Measurements from ENCODE around the gene ANO10.

ANO10 gene

GRCh38 chr3:43378066-43378935 is 243.5 kb downstream of the ANO10 start:
- no peak overlapping the region for H3K27ac ChIP-seq (ENCODE audit: low read length)
- H3K9me3 ChIP-seq (ENCODE audit: control insufficient read depth, insufficient read depth, low read length): no peaks in the 10 kb centered on the region
- no peaks in the 10 kb centered on the region for H3K4me1 ChIP-seq (ENCODE audit: control insufficient read depth, insufficient read depth, low read length)
- H3K27me3 ChIP-seq (ENCODE audit: control insufficient read depth, insufficient read depth, low read length): no peaks in the 10 kb centered on the region
- H3K4me3 ChIP-seq (ENCODE audit: low read length): no peak overlapping the region
- no CpG with 5 or more reads among the region's 2 CpGs for WGBS (ENCODE audit: insufficient coverage, insufficient read length)
- DNase-seq (ENCODE audit: low read depth, low spot score): peak; percentile 39
- H3K36me3 ChIP-seq (ENCODE audit: control insufficient read depth, insufficient read depth, low read length): no peaks in the 10 kb centered on the region

GRCh38 chr3:43373560-43373928 is 248.3 kb downstream of the ANO10 start:
- DNase-seq (ENCODE audit: low read depth, low spot score): no peak
- no peak overlapping the region for H3K4me3 ChIP-seq (ENCODE audit: low read length)
- no peak overlapping the region for H3K27ac ChIP-seq (ENCODE audit: low read length)
- no peaks in the 10 kb centered on the region for H3K9me3 ChIP-seq (ENCODE audit: control insufficient read depth, insufficient read depth, low read length)
- WGBS (ENCODE audit: insufficient coverage, insufficient read length): no CpG with 5 or more reads among the region's 3 CpGs
- no peaks in the 10 kb centered on the region for H3K36me3 ChIP-seq (ENCODE audit: control insufficient read depth, insufficient read depth, low read length)
- H3K4me1 ChIP-seq (ENCODE audit: control insufficient read depth, insufficient read depth, low read length): peaks cover 6% of the 10 kb centered on the region; the same call in 1 of the 2 replicates
- no peaks in the 10 kb centered on the region for H3K27me3 ChIP-seq (ENCODE audit: control insufficient read depth, insufficient read depth, low read length)

- peak; percentile 22 for DNase-seq (ENCODE audit: low read depth, low spot score)
- no peak overlapping the region for H3K27ac ChIP-seq (ENCODE audit: low read length)
- H3K9me3 ChIP-seq (ENCODE audit: control insufficient read depth, insufficient read depth, low read length): no peaks in the 10 kb centered on the region
- H3K4me3 ChIP-seq (ENCODE audit: low read length): no peak overlapping the region
- no CpG with 5 or more reads among the region's 11 CpGs for WGBS (ENCODE audit: insufficient coverage, insufficient read length)
- H3K4me1 ChIP-seq (ENCODE audit: control insufficient read depth, insufficient read depth, low read length): peaks cover 6% of the 10 kb centered on the region; the same call in 1 of the 2 replicates
- H3K36me3 ChIP-seq (ENCODE audit: control insufficient read depth, insufficient read depth, low read length): no peaks in the 10 kb centered on the region
- no peaks in the 10 kb centered on the region for H3K27me3 ChIP-seq (ENCODE audit: control insufficient read depth, insufficient read depth, low read length)
These were observed 248.8 kb downstream of the ANO10 start for GRCh38 chr3:43372809-43373559.

GRCh38 chr3:43372007-43372740 is 249.6 kb downstream of the ANO10 start:
- no peaks in the 10 kb centered on the region for H3K36me3 ChIP-seq (ENCODE audit: control insufficient read depth, insufficient read depth, low read length)
- WGBS (ENCODE audit: insufficient coverage, insufficient read length): 100% methylated on average over 2 of the region's 10 CpGs
- no peaks in the 10 kb centered on the region for H3K9me3 ChIP-seq (ENCODE audit: control insufficient read depth, insufficient read depth, low read length)
- no peaks in the 10 kb centered on the region for H3K27me3 ChIP-seq (ENCODE audit: control insufficient read depth, insufficient read depth, low read length)
- no peak overlapping the region for H3K4me3 ChIP-seq (ENCODE audit: low read length)
- DNase-seq (ENCODE audit: low read depth, low spot score): no peak
- H3K27ac ChIP-seq (ENCODE audit: low read length): no peak overlapping the region
- peaks cover 6% of the 10 kb centered on the region; the same call in 1 of the 2 replicates for H3K4me1 ChIP-seq (ENCODE audit: control insufficient read depth, insufficient read depth, low read length)

GRCh38 chr3:43371494-43371893 is 250.3 kb downstream of the ANO10 start:
- DNase-seq (ENCODE audit: low read depth, low spot score): no peak
- H3K27me3 ChIP-seq (ENCODE audit: control insufficient read depth, insufficient read depth, low read length): no peaks in the 10 kb centered on the region
- H3K36me3 ChIP-seq (ENCODE audit: control insufficient read depth, insufficient read depth, low read length): no peaks in the 10 kb centered on the region
- peaks cover 6% of the 10 kb centered on the region; the same call in 1 of the 2 replicates for H3K4me1 ChIP-seq (ENCODE audit: control insufficient read depth, insufficient read depth, low read length)
- no peaks in the 10 kb centered on the region for H3K9me3 ChIP-seq (ENCODE audit: control insufficient read depth, insufficient read depth, low read length)
- no peak overlapping the region for H3K4me3 ChIP-seq (ENCODE audit: low read length)
- no peak overlapping the region for H3K27ac ChIP-seq (ENCODE audit: low read length)
- no CpG with 5 or more reads among the region's 3 CpGs for WGBS (ENCODE audit: insufficient coverage, insufficient read length)

- no CpG with 5 or more reads among the region's 6 CpGs for WGBS (ENCODE audit: insufficient coverage, insufficient read length)
- DNase-seq (ENCODE audit: low read depth, low spot score): no peak
- Histone ChIP-seq H3K4me1 (ENCODE audit: control insufficient read depth, insufficient read depth, low read length) (peaks cover 6% of the 10 kb centered on the region; the same call in 1 of the 2 replicates), H3K4me3 (ENCODE audit: low read length) (no peak overlapping the region), H3K9me3 (ENCODE audit: control insufficient read depth, insufficient read depth, low read length) (no peaks in the 10 kb centered on the region), H3K27me3 (ENCODE audit: control insufficient read depth, insufficient read depth, low read length) (no peaks in the 10 kb centered on the region), H3K27ac (ENCODE audit: low read length) (no peak overlapping the region), H3K36me3 (ENCODE audit: control insufficient read depth, insufficient read depth, low read length) (peaks cover 3% of the 10 kb centered on the region; the same call in 1 of the 2 replicates)
These were observed 251.4 kb downstream of the ANO10 start for GRCh38 chr3:43370293-43370980.

- no peak overlapping the region for H3K27ac ChIP-seq (ENCODE audit: low read length)
- peaks cover 3% of the 10 kb centered on the region; the same call in 1 of the 2 replicates for H3K36me3 ChIP-seq (ENCODE audit: control insufficient read depth, insufficient read depth, low read length)
- H3K9me3 ChIP-seq (ENCODE audit: control insufficient read depth, insufficient read depth, low read length): no peaks in the 10 kb centered on the region
- no peak for DNase-seq (ENCODE audit: low read depth, low spot score)
- no peaks in the 10 kb centered on the region for H3K27me3 ChIP-seq (ENCODE audit: control insufficient read depth, insufficient read depth, low read length)
- H3K4me1 ChIP-seq (ENCODE audit: control insufficient read depth, insufficient read depth, low read length): peaks cover 6% of the 10 kb centered on the region; the same call in 1 of the 2 replicates
- no CpG with 5 or more reads among the region's 8 CpGs for WGBS (ENCODE audit: insufficient coverage, insufficient read length)
- H3K4me3 ChIP-seq (ENCODE audit: low read length): no peak overlapping the region
These were observed 252.2 kb downstream of the ANO10 start for GRCh38 chr3:43369404-43370292.

- H3K36me3 ChIP-seq (ENCODE audit: control insufficient read depth, insufficient read depth, low read length): peaks cover 3% of the 10 kb centered on the region; the same call in 1 of the 2 replicates
- no peaks in the 10 kb centered on the region for H3K4me1 ChIP-seq (ENCODE audit: control insufficient read depth, insufficient read depth, low read length)
- no peaks in the 10 kb centered on the region for H3K27me3 ChIP-seq (ENCODE audit: control insufficient read depth, insufficient read depth, low read length)
- H3K9me3 ChIP-seq (ENCODE audit: control insufficient read depth, insufficient read depth, low read length): no peaks in the 10 kb centered on the region
- WGBS (ENCODE audit: insufficient coverage, insufficient read length): no CpG with 5 or more reads among the region's 9 CpGs
- no peak overlapping the region for H3K4me3 ChIP-seq (ENCODE audit: low read length)
- no peak for DNase-seq (ENCODE audit: low read depth, low spot score)
- H3K27ac ChIP-seq (ENCODE audit: low read length): no peak overlapping the region
These were observed 254.9 kb downstream of the ANO10 start for GRCh38 chr3:43366885-43367284.

- peaks cover 3% of the 10 kb centered on the region; the same call in 1 of the 2 replicates for H3K36me3 ChIP-seq (ENCODE audit: control insufficient read depth, insufficient read depth, low read length)
- no peaks in the 10 kb centered on the region for H3K9me3 ChIP-seq (ENCODE audit: control insufficient read depth, insufficient read depth, low read length)
- H3K4me3 ChIP-seq (ENCODE audit: low read length): no peak overlapping the region
- no peak overlapping the region for H3K27ac ChIP-seq (ENCODE audit: low read length)
- H3K27me3 ChIP-seq (ENCODE audit: control insufficient read depth, insufficient read depth, low read length): no peaks in the 10 kb centered on the region
- no peaks in the 10 kb centered on the region for H3K4me1 ChIP-seq (ENCODE audit: control insufficient read depth, insufficient read depth, low read length)
- WGBS (ENCODE audit: insufficient coverage, insufficient read length): no CpG with 5 or more reads among the region's 11 CpGs
- DNase-seq (ENCODE audit: low read depth, low spot score): no peak
These were observed 255.3 kb downstream of the ANO10 start for GRCh38 chr3:43366481-43366880.
